Hepatocyte (in vitro differentiated cells): ENCODE measurements around the gene OVOL1. TPM values are rescaled to one million over a fixed set of nuclear protein-coding genes. Genes with fewer than 3 reads are reported as not detected.
A peak's percentile ranks its signal among the peaks of the same experiment; 100 is the strongest.

ENCODE experiments used
- DNase-seq: peaks from one replicate; pipeline ENCODE4 v3.0.0-alpha.2; 2016; ENCODE audit warnings: low spot score
- H2AFZ ChIP-seq: fragments of 200-600 bp; sonication (generic); 2 replicates; pipeline ENCODE4 v1.6.0; 2016; ENCODE audit warnings: antibody characterized with exemption, mild to moderate bottlenecking
- H3K27ac ChIP-seq: fragments of 200-600 bp; sonication (generic); 2 replicates; pipeline ENCODE4 v1.5.1; 2016; ENCODE audit warnings: mild to moderate bottlenecking
- H3K27me3 ChIP-seq: fragments of 200-600 bp; sonication (generic); 2 replicates; pipeline ENCODE4 v1.6.1; 2016
- H3K36me3 ChIP-seq: fragments of 200-600 bp; sonication (generic); replicated peaks from 2 replicates; pipeline ENCODE4 v1.5.1; 2016; ENCODE audit warnings: low read depth; ENCODE audit not compliant: insufficient read depth
- H3K4me1 ChIP-seq: fragments of 200-600 bp; sonication (generic); 2 replicates; pipeline ENCODE4 v1.5.1; 2016; ENCODE audit warnings: mild to moderate bottlenecking, moderate library complexity; ENCODE audit not compliant: insufficient read depth
- H3K4me2 ChIP-seq: fragments of 200-600 bp; sonication (generic); 2 replicates; pipeline ENCODE4 v1.6.0; 2016
- H3K4me3 ChIP-seq: fragments of 200-600 bp; sonication (generic); 2 replicates; pipeline ENCODE4 v1.5.1; 2016; ENCODE audit warnings: mild to moderate bottlenecking
- H3K79me2 ChIP-seq: fragments of 200-600 bp; sonication (generic); 2 replicates; pipeline ENCODE4 v1.6.0; 2017; ENCODE audit warnings: mild to moderate bottlenecking
- H3K9me2 ChIP-seq: fragments of 200-600 bp; sonication (generic); replicated peaks from 2 replicates; pipeline ENCODE4 v1.6.0; 2017; ENCODE audit warnings: mild to moderate bottlenecking; ENCODE audit not compliant: insufficient read depth
- H3K9me3 ChIP-seq: fragments of 200-600 bp; sonication (generic); 2 replicates; pipeline ENCODE4 v1.5.1; 2016; ENCODE audit warnings: low read depth, mild to moderate bottlenecking
- H4K20me1 ChIP-seq: fragments of 200-600 bp; sonication (generic); 2 replicates; pipeline ENCODE4 v1.6.0; 2016; ENCODE audit warnings: mild to moderate bottlenecking; ENCODE audit not compliant: insufficient read depth, poor library complexity, severe bottlenecking
- CTCF ChIP-seq: fragments of 200-600 bp; sonication (generic); IDR thresholded peaks from 2 replicates; pipeline ENCODE4 v1.5.1; 2016; ENCODE audit warnings: antibody characterized with exemption, mild to moderate bottlenecking; ENCODE audit not compliant: poor library complexity
- EZH2 ChIP-seq: fragments of 200-600 bp; sonication (generic); IDR thresholded peaks from 2 replicates; pipeline ENCODE4 v1.6.1; 2016; ENCODE audit warnings: antibody characterized with exemption, mild to moderate bottlenecking, borderline replicate concordance
- EZH2phosphoT487 ChIP-seq: fragments of 200-600 bp; sonication (generic); IDR thresholded peaks from one replicate; pipeline ENCODE4 v1.6.1; 2018; ENCODE audit warnings: antibody characterized with exemption, mild to moderate bottlenecking, low read depth, moderate library complexity; ENCODE audit not compliant: unreplicated experiment, severe bottlenecking
- WGBS: methylation state at CpG from one replicate; pipeline ENCODE4 v1.1.6; 2016; ENCODE audit warnings: low lambda C conversion rate; ENCODE audit errors: missing lambda C conversion rate; 5-methylcytosine and 5-hydroxymethylcytosine counted together
- polyA plus RNA-seq: library from polyadenylated mRNA; unstranded; fragments of >200 nt; fragmentation: Nextera tagmentation; extraction: Ambion mirVana; gene quantifications from 2 replicates; pipeline ENCODE4 v1.2.1, GENCODE V29; 2016
- total RNA-seq: library from RNA; depleted of rRNA; stranded (reverse); fragments of >200 nt; gene quantifications from 2 replicates; pipeline ENCODE4 v1.2.3, GENCODE V29; 2014

OVOL1 gene
- total and polyA plus RNA-seq, 2 experiments from 2014 or later = 20.6 to 26.3 TPM

DNA sequence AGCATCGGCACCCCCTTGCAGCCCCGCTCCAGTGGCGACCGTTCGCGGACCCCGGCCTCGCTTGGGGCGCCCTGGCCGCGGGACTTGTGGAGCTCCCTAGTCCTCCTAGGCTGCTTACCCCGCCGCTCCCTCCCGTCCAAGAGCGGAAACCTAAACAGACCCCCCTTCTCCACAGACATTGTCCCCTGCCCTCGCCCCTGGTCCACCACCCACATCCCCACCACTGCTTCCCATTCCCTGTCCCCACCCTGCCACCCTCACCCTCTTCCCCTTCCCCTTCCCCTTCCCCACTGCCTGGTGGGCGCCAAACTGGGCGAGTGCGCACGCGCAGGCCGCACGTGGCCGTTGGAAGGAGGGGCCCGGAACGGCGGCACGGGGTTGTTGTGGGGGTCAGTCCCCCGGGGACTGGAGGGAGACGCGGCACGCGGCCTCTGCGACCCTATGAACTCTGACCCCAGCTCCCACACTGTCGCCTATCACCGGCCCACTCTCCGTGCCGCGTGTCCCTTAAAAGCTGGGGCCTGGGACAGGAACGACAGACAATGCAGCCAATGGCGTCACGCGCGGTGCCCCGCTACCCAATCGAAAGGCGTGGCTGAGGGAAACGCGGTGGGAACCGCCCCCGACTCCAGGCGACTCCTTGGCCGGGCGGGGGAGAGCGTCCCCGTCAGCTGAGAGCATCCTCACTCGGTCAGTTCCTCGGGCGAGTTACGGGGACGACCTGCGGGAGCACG is 46.6 kb downstream of the OVOL1 start, which contains the start of gene SNX32:
Gene SNX32 (plus strand): TSS at position 667 of the 734 bp plus-strand sequence. CDS start 103 bp downstream, outside the sequence.
- no peaks in the 10 kb centered on the region for H4K20me1 ChIP-seq
- H3K4me3 ChIP-seq = peak within 1 kb of the TSS; percentile 45
- WGBS = 3% methylated on average over 45 of the region's 63 CpGs
- no peaks in the 10 kb centered on the region for H3K27me3 ChIP-seq
- DNase-seq = peak; percentile 97
- peaks cover 13% of the 10 kb centered on the region for H3K79me2 ChIP-seq
- H3K27ac ChIP-seq = peak within 1 kb of the TSS; percentile 19
- H3K9me2 ChIP-seq = no peaks in the 10 kb centered on the region
- peaks cover 6% of the 10 kb centered on the region for H3K4me1 ChIP-seq
- H3K4me2 ChIP-seq = peak within 1 kb of the TSS; percentile 89
- TF ChIP-seq CTCF (no peak), EZH2 (no peak), EZH2phosphoT487 (no peak)
- H2AFZ ChIP-seq = peak within 1 kb of the TSS; percentile 77
- H3K36me3 ChIP-seq = no peaks in the 10 kb centered on the region
- H3K9me3 ChIP-seq = no peaks in the 10 kb centered on the region

GRCh38 chr11:65834202-65834601 is 47.3 kb downstream of the OVOL1 start:
- Histone ChIP-seq H3K36me3 (no peaks in the 10 kb centered on the region), H3K79me2 (peaks cover 13% of the 10 kb centered on the region), H3K27me3 (no peaks in the 10 kb centered on the region), H3K9me3 (no peaks in the 10 kb centered on the region), H3K4me1 (peaks cover 6% of the 10 kb centered on the region), H4K20me1 (no peaks in the 10 kb centered on the region), H3K4me2 (peak overlapping the region; percentile 89), H3K27ac (no peak overlapping the region), H2AFZ (peak overlapping the region; percentile 67), H3K4me3 (peak overlapping the region; percentile 45), H3K9me2 (no peaks in the 10 kb centered on the region)
- 65% methylated on average over 6 of the region's 6 CpGs for WGBS
- no peak for TF ChIP-seq EZH2phosphoT487
- TF ChIP-seq CTCF = no peak
- no peak for TF ChIP-seq EZH2
- no peak for DNase-seq

DNA sequence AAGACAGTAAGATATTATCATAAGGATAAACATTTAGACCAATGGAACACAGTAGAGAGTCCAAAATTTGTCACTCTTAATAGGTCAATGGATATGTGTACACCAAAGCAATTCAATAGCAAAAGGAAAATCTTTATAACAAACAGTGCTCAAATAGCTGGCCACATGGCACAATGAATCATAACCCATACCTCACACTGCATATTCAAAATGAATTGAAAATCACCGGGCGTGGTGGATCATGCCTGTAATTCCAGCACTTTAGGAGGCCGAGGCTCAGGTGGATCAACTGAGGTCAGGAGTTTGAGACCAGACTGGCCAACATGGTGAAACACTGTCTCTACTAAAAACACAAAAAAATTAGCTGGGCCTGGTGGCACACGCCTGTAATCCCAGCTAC is 55.3 kb downstream of the OVOL1 start:
- no peak for DNase-seq
- TF ChIP-seq EZH2 (no peak), CTCF (no peak), EZH2phosphoT487 (no peak)
- peaks cover 8% of the 10 kb centered on the region for H3K4me1 ChIP-seq
- H2AFZ ChIP-seq = no peak overlapping the region
- H4K20me1 ChIP-seq = no peaks in the 10 kb centered on the region
- WGBS = 96% methylated on average over 4 of the region's 4 CpGs
- H3K36me3 ChIP-seq = no peaks in the 10 kb centered on the region
- H3K4me3 ChIP-seq = no peak overlapping the region
- no peaks in the 10 kb centered on the region for H3K27me3 ChIP-seq
- H3K27ac ChIP-seq = no peak overlapping the region
- no peaks in the 10 kb centered on the region for H3K9me2 ChIP-seq
- no peaks in the 10 kb centered on the region for H3K79me2 ChIP-seq
- H3K9me3 ChIP-seq = no peaks in the 10 kb centered on the region
- no peak overlapping the region for H3K4me2 ChIP-seq
